22Rv1 (cell line): ENCODE data around the gene CYP3A7.

ENCODE experiments used
- CTCF ChIP-seq: fragments of 450-650 bp; IDR thresholded peaks from 2 replicates; pipeline ENCODE4 v1.5.1; 2017; ENCODE audit warnings: mild to moderate bottlenecking
- ZFX ChIP-seq: fragments of 450-650 bp; IDR thresholded peaks from 2 replicates; pipeline ENCODE4 v1.6.1; 2017; ENCODE audit warnings: antibody characterized with exemption, borderline replicate concordance

DNA sequence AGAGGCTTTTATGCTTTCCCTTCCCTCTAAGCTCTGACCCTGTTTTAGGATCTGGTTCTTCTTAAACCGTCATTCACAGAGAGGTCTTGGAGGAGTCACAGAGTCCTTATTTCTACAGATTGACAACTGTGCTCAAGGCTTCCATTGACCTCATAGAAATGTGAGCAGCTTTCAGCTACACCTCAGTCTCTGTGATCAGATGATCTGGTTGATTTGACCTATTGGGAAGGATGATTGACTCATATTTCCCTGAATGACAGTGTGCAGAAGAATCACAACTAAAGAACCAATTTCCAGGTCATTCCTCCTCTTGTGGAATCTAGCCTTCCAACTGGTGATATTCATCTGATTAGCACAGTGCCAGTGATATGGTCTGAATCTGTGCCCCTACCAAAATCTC lies 45.6 kb upstream of the CYP3A7 start:
- no peak for TF ChIP-seq CTCF
- no peak for TF ChIP-seq ZFX
